Measurements from ENCODE around the gene VWF.

- TF ChIP-seq CTCF (IDR thresholded peaks at IDR 0.05; ENCODE audit: low read depth, low read length): no peak
- no peak for TF ChIP-seq EZH2phosphoT487 (IDR thresholded peaks at IDR 0.05; ENCODE audit: low read depth)
Observed at GRCh38 chr12:6097411-6097810, 27.1 kb downstream of the VWF start.
